GM12872 (cell line): ENCODE data around the gene STEAP4.

Experiments used
- TF ChIP-seq, protein P1 (sequence below): IDR thresholded peaks from 3 replicates; pipeline ENCODE4 v1.5.1; 2011; ENCODE audit warnings: low read depth, mild to moderate bottlenecking, low read length, moderate library complexity; ENCODE audit not compliant: insufficient read depth

The STEAP4 gene

DNA sequence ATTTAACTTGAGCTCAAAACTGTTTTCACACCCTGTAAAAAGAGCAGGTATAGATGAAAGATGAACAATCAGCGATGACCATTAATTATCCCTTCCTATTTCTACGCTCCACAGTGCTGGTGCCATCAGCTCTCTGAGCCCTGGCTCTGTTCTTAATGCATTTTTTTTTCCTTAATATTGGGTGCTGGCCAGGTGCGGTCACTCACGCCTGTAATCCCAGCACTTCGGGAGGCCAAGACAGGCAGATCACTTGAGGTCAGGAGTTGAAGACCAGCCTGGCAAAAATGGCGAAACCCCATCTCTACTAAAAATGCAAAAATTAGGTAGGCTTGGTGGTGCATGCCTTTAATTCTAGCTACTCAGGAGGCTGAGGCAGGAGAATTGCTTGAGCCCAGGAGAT, 4.2 kb downstream of the STEAP4 start:
- TF ChIP-seq, protein P1, sequence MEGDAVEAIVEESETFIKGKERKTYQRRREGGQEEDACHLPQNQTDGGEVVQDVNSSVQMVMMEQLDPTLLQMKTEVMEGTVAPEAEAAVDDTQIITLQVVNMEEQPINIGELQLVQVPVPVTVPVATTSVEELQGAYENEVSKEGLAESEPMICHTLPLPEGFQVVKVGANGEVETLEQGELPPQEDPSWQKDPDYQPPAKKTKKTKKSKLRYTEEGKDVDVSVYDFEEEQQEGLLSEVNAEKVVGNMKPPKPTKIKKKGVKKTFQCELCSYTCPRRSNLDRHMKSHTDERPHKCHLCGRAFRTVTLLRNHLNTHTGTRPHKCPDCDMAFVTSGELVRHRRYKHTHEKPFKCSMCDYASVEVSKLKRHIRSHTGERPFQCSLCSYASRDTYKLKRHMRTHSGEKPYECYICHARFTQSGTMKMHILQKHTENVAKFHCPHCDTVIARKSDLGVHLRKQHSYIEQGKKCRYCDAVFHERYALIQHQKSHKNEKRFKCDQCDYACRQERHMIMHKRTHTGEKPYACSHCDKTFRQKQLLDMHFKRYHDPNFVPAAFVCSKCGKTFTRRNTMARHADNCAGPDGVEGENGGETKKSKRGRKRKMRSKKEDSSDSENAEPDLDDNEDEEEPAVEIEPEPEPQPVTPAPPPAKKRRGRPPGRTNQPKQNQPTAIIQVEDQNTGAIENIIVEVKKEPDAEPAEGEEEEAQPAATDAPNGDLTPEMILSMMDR: no peak

DNA sequence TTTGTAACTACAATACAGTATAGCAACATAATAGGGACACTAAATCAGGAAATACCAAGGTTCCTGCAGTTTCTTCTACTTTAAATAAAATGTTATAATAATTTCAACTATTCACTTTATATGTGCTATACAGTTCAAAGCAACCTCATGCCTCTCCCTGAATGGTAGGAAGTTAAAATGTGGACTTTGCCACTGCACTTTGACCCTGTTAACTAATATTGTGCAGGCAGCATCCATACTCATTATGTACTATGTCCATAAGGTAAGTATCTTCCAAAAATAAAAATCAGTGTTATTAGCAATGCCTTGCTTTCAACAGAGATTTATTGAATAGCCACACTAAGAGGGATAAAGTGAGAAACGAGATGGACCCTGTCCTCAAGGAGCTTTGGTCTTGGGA, 4.8 kb downstream of the STEAP4 start:
- TF ChIP-seq, protein P1: no peak

DNA sequence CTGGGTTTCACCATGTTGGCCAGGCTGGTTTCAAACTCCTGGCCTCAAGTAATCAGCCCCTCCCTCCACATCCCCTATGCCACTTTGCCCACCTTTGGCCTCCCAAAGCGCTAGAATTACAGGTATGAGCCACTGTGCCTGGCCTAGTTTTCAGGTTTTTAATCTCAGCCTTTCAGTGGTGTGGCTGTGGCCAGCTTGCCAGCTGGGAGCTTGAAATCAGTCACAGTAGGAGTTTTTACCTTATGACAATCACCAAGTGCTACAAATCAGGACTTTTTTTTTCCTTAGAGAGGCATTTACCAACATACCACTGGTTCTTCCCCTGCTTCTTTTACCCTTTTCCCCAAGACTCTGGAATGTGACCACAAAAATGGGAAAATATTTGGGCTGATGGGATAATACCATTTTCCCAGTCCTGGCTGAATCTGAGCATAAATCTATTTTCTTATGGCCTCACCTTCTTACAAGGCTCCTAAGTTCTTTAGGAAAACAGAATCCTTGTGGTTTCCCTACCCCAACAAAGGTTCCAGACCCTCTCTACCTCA, 6.2 kb downstream of the STEAP4 start:
- TF ChIP-seq, protein P1: no peak

DNA sequence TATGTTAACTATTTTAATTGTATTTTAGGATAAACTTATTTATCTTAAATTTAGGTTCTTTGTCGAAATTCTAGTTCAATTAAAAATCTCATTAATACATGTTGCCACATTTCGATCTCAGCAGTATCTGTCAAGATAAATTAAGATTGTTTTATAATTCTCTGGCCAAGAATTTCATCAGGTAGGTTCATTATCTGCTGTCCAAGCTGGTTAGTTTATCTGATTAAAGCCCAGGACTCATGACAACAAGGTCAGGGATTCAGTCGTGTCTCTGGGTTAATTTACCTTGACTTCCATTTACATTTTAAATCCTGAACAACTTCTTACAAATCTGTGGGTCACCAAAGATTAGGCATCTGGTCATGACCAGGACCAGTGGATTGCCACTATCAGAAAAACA, 7.6 kb downstream of the STEAP4 start:
- TF ChIP-seq, protein P1: no peak

DNA sequence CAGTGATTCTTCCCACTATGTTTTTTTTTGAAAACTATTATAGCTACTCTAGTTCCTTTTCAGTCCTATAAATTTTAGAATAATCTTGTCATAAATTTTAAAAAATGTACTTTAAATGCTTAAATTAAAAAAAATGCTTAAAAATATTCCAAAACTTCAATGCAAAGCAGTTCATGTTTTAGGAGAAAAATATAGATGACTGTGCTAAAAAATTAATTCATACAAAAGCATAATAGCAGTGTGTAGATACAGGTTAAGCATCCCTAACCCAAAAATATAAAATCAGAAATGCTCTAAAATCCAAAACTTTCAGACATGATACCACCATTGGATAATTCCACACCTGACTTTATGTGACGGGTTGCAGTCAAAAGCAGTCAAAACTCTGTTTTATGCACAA, 12.8 kb downstream of the STEAP4 start:
- TF ChIP-seq, protein P1: no peak

DNA sequence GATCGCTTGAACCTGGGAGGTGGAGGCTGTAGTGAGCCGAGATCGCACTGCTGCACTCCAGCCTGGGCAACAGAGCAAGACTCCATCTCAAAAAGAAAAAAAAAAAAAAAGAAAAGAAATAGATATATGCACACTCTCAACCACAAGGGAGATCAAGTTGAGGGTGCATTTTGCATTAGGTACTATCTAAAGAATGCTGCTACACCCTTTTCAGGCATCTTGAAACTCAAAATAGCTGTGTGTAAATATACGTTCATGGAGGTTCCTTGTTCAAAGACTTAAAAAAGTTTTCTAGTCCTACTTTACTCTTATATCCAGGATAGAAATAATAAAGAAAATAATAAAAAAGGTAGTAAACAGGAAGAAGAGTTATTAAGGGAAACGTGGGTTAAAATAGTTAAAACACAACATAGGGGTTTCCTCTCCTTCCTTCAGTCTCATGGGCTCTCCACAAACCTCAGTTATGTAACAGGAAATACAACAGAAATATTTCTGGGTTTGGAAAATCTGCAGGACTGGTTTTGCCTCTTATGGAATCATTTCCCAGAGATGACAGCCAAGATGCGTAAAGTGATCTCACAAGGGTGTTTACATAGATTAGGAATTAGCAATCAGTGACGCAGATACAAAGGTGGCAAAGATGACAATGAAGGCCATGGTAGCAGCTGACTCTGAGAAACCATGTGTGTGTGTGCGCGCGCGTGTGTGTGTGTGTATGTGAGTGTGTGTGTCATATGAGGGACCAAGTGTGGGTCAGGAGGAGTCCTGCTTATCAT, 15.1 kb downstream of the STEAP4 start:
- TF ChIP-seq, protein P1: no peak

DNA sequence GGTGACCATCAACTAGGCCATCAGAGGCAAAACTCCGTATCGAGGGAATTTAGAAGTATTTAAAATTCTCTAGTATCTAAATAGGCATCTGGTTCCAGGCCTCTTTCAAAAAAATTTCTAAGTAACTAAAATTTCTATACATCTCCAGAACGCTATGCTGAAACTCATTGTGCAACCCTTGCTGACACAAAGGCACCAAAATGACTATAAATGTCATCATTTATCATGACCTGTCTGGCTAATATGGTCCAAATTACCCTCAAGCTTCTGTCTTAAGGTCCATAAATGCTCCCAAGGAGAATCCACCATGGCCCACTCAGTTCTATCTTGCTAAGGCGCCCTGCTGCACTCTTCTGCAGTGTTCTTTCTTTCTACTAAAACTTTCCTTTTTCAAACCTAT, 16.2 kb downstream of the STEAP4 start:
- TF ChIP-seq, protein P1: no peak
